GM12891 (cell line): Measurements from ENCODE around the gene SECISBP2.

Source experiments
- POLR2A ChIP-seq: IDR thresholded peaks from 2 replicates; pipeline ENCODE4 v1.6.1; 2011; ENCODE audit warnings: low read depth, low read length, control low read depth
- POLR2AphosphoS5 ChIP-seq: IDR thresholded peaks from 2 replicates; pipeline ENCODE4 v1.6.1; 2011; ENCODE audit warnings: low read depth, low read length, control low read depth
- SPI1 ChIP-seq: IDR thresholded peaks from 2 replicates; pipeline ENCODE4 v1.6.1; 2011; ENCODE audit warnings: low read depth, low read length, control low read depth

DNA sequence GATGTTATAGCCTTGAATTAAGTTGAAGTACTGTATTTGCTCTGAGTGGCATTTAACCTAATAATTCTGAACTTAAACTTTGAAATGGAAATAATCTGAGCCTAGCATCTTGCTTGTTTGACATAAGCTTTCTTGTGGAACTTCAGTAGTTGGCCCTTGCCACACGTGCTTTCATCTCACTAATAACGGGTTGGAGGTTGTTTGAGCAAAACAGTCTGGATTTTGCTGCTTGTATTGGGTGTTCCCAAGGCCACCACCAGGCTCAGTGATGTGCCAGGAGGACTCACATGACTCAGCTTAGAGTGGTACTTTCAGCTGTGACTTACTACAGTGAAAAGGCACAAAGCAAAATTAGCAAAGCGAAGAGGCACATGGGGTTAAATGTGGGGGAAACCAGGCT, 35.7 kb downstream of the SECISBP2 start:
- no peak for TF ChIP-seq POLR2A
- no peak for TF ChIP-seq POLR2AphosphoS5
- TF ChIP-seq SPI1, result no peak
